Measurements from ENCODE around the gene HOMER1.
A peak's percentile ranks its signal among the peaks of the same experiment; 100 is the strongest.

The HOMER1 gene

DNA sequence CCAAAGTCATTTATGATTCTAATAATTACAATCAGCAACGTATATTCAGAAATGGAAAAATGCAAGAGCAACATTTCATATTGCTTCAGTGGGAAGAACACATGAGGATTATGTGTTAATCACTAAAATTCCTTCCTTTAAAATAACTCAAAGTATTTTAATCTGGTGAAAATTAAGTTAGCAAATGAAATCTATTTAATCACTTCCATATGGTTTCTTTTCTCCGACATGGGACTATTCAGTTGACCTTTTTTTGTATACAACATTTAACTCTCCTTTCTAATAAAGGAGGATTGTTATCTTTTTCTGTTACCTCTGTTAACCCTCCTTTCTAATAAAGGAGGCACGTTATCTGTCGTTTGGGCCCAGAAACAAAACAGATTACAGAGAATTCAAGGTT lies 59.9 kb downstream of the HOMER1 start:
- H3K27ac ChIP-seq: no peak overlapping the region
- in situ Hi-C loops (cut with HindIII; ENCODE audit: low pct_ligation_motif_present, low sequenced_read_pairs): no loop called here
- no peak for DNase-seq
- H3K4me3 ChIP-seq (ENCODE audit: low read depth, low read length): no peak overlapping the region
- H3K36me3 ChIP-seq (replicated peaks): no peaks in the 10 kb centered on the region
- TF ChIP-seq, protein P1, sequence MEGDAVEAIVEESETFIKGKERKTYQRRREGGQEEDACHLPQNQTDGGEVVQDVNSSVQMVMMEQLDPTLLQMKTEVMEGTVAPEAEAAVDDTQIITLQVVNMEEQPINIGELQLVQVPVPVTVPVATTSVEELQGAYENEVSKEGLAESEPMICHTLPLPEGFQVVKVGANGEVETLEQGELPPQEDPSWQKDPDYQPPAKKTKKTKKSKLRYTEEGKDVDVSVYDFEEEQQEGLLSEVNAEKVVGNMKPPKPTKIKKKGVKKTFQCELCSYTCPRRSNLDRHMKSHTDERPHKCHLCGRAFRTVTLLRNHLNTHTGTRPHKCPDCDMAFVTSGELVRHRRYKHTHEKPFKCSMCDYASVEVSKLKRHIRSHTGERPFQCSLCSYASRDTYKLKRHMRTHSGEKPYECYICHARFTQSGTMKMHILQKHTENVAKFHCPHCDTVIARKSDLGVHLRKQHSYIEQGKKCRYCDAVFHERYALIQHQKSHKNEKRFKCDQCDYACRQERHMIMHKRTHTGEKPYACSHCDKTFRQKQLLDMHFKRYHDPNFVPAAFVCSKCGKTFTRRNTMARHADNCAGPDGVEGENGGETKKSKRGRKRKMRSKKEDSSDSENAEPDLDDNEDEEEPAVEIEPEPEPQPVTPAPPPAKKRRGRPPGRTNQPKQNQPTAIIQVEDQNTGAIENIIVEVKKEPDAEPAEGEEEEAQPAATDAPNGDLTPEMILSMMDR (IDR thresholded peaks at IDR 0.05; ENCODE audit: low read depth, low read length, missing control alignments): no peak
- H3K27me3 ChIP-seq (replicated peaks): no peaks in the 10 kb centered on the region

- Histone ChIP-seq H3K27ac (no peak overlapping the region), H3K27me3 (replicated peaks) (no peaks in the 10 kb centered on the region), H3K4me3 (ENCODE audit: low read depth, low read length) (no peak overlapping the region), H3K36me3 (replicated peaks) (no peaks in the 10 kb centered on the region)
- DNase-seq: no peak
- in situ Hi-C loops (cut with HindIII; ENCODE audit: low pct_ligation_motif_present, low sequenced_read_pairs): no loop called here
- TF ChIP-seq, protein P1 (IDR thresholded peaks at IDR 0.05; ENCODE audit: low read depth, low read length, missing control alignments): no peak
Measured at GRCh38 chr5:79448336-79448735, 65.6 kb downstream of the HOMER1 start.

DNA sequence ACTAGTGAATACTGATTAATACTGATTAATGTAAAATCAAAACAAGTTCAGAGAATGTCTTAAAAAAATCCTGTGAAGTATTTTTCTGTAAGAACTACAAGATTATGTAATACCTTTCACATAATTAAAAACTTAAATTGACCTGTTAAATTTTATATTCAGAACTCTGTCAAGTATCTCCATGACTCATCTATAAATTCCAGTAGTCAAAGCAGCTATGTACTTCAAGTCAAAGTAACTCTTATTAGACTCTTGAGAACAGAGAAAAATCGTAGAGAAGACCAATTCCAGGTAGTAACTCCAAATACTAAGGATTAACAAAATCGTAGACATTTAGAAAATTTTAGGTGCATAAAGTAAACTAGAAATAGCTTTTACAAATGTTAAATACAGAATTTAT lies 77.1 kb downstream of the HOMER1 start:
- no peaks in the 10 kb centered on the region for H3K36me3 ChIP-seq (replicated peaks)

GRCh38 chr5:79436224-79436623 lies 77.7 kb downstream of the HOMER1 start:
- in situ Hi-C loops (cut with HindIII; ENCODE audit: low pct_ligation_motif_present, low sequenced_read_pairs): no loop called here
- H3K4me3 ChIP-seq (ENCODE audit: low read depth, low read length): no peak overlapping the region
- no peaks in the 10 kb centered on the region for H3K36me3 ChIP-seq (replicated peaks)
- no peak overlapping the region for H3K27ac ChIP-seq
- no peaks in the 10 kb centered on the region for H3K27me3 ChIP-seq (replicated peaks)
- TF ChIP-seq, protein P1 (IDR thresholded peaks at IDR 0.05; ENCODE audit: low read depth, low read length, missing control alignments): no peak
- DNase-seq: peak; percentile 34

More for the DNA sequence above, 77.1 kb downstream of the HOMER1 start:
- TF ChIP-seq, protein P1 (IDR thresholded peaks at IDR 0.05; ENCODE audit: low read depth, low read length, missing control alignments): no peak
- Histone ChIP-seq H3K4me3 (ENCODE audit: low read depth, low read length) (no peak overlapping the region), H3K27ac (no peak overlapping the region), H3K27me3 (replicated peaks) (no peaks in the 10 kb centered on the region)
- no peak for DNase-seq
- in situ Hi-C loops (cut with HindIII; ENCODE audit: low pct_ligation_motif_present, low sequenced_read_pairs): no loop called here

GRCh38 chr5:79430196-79430595 lies 83.7 kb downstream of the HOMER1 start:
- H3K27me3 ChIP-seq (replicated peaks): no peaks in the 10 kb centered on the region
- TF ChIP-seq, protein P1 (IDR thresholded peaks at IDR 0.05; ENCODE audit: low read depth, low read length, missing control alignments): no peak
- in situ Hi-C loops (cut with HindIII; ENCODE audit: low pct_ligation_motif_present, low sequenced_read_pairs): no loop called here
- H3K4me3 ChIP-seq (ENCODE audit: low read depth, low read length): no peak overlapping the region
- no peaks in the 10 kb centered on the region for H3K36me3 ChIP-seq (replicated peaks)
- no peak overlapping the region for H3K27ac ChIP-seq
- DNase-seq: no peak

DNA sequence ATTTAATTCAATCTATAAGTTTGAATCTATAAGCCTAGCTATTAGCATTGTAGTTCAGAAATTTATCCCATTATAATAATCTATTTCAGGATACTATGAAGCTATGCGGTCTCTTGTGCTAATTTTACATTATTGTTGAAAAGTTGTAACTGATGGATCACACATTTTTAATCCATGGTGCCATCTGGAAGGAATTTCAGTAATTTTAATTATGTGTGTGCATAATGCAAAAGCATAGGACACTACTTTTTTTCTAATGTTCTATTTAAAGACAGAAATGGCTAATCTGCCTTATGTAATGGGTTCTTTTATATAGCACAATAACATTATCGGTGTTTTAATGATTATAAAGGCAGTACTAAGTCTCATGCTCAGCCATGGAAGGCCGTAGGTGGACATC lies 90.6 kb downstream of the HOMER1 start:
- Histone ChIP-seq H3K27ac (no peak overlapping the region), H3K4me3 (ENCODE audit: low read depth, low read length) (no peak overlapping the region), H3K36me3 (replicated peaks) (no peaks in the 10 kb centered on the region), H3K27me3 (replicated peaks) (no peaks in the 10 kb centered on the region)
- TF ChIP-seq, protein P1 (IDR thresholded peaks at IDR 0.05; ENCODE audit: low read depth, low read length, missing control alignments): no peak
- in situ Hi-C loops (cut with HindIII; ENCODE audit: low pct_ligation_motif_present, low sequenced_read_pairs): no loop called here
- DNase-seq: no peak

Data from brain microvascular endothelial cell (primary cell).